Stomach (tissue), 4 donors: Measurements from ENCODE around the gene PSME1.

Experiments
- EP300 ChIP-seq: sonication (generic); formaldehyde crosslinking; IDR thresholded peaks from one replicate; pipeline ENCODE4 v1.6.1; 2017; ENCODE audit warnings: antibody characterized with exemption
- TF ChIP-seq, protein P1 (sequence below), 7 experiments: fragments of 450-650 bp in 4 of 7; fragments of 200-600 bp in 3 of 7; sonication (generic) in 3 of 7; IDR thresholded peaks; one replicate each; pipeline ENCODE4 v1.5.1; 2016 to 2019; ENCODE audit warnings: antibody characterized with exemption in 7 of 7, control low read depth in 2 of 7, mild to moderate bottlenecking in 1 of 7

DNA sequence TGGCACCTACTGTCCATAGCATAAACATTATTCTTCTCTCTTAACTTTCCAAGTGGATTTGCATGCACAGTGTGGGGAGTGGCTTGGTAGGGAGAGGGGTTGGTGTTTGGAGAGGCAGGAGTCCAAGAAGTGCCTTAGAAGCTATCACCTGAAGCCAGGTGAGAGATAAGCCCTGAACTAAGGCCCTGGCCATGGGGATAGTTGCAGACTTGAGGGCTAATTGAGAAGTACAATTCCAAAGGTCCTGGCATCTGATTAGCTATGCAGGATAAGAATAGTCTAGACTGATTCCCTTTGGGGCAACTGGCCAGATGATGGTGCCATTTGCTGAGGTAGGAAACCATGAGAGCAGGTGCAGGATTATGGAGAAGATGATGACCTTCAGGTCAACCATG lies 43.9 kb upstream of the PSME1 start:
- no peak for TF ChIP-seq EP300
- TF ChIP-seq, protein P1, sequence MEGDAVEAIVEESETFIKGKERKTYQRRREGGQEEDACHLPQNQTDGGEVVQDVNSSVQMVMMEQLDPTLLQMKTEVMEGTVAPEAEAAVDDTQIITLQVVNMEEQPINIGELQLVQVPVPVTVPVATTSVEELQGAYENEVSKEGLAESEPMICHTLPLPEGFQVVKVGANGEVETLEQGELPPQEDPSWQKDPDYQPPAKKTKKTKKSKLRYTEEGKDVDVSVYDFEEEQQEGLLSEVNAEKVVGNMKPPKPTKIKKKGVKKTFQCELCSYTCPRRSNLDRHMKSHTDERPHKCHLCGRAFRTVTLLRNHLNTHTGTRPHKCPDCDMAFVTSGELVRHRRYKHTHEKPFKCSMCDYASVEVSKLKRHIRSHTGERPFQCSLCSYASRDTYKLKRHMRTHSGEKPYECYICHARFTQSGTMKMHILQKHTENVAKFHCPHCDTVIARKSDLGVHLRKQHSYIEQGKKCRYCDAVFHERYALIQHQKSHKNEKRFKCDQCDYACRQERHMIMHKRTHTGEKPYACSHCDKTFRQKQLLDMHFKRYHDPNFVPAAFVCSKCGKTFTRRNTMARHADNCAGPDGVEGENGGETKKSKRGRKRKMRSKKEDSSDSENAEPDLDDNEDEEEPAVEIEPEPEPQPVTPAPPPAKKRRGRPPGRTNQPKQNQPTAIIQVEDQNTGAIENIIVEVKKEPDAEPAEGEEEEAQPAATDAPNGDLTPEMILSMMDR (IDR thresholded peaks at IDR 0.05), result no peak
